ENCODE results near the gene PI4KA.

PI4KA gene

DNA sequence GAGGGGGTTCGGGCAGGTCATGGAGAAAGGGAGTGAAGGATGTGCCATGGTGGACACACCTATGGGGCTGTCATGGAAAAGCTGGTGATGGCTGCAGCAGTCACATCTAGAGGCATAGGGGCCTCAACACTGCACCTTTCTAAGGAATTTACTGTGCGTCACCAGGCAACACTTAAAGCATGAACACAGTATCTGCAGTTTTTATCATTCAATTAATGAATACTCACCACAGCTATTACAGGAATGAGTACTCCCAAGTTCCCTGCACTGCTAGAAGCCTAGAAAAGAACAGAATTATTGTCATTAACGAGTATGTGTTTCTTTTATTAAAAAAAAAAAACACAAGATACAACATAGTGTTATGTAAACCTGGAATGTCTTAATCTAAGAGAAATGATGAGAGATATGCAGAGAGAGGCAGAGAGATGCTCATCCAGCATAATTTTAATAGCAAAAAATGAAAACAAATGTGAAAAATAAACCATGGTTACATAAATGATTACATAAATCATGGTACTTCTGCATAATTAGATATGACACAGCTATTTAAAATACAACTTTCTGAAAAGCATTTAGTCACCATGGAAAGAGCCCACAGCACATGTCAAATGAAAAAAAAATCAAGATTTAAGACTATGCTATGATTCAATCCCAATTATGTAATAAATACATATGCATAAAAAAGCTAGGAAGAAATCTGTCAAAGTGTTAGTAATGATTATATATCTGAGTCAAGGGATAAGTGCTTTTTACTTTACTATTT lies 65.5 kb downstream of the PI4KA start:
- TF ChIP-seq TAF1 (IDR thresholded peaks at IDR 0.05; ENCODE audit: borderline replicate concordance, low read depth, low read length): no peak
- no peak for TF ChIP-seq POLR2AphosphoS5 (IDR thresholded peaks at IDR 0.05; ENCODE audit: low read depth, low read length)
- no peak for TF ChIP-seq POLR2A (IDR thresholded peaks at IDR 0.05; ENCODE audit: low read depth, low read length)
- no peak for DNase-seq (ENCODE audit: insufficient read length)
- no peak for FAIRE-seq

DNA sequence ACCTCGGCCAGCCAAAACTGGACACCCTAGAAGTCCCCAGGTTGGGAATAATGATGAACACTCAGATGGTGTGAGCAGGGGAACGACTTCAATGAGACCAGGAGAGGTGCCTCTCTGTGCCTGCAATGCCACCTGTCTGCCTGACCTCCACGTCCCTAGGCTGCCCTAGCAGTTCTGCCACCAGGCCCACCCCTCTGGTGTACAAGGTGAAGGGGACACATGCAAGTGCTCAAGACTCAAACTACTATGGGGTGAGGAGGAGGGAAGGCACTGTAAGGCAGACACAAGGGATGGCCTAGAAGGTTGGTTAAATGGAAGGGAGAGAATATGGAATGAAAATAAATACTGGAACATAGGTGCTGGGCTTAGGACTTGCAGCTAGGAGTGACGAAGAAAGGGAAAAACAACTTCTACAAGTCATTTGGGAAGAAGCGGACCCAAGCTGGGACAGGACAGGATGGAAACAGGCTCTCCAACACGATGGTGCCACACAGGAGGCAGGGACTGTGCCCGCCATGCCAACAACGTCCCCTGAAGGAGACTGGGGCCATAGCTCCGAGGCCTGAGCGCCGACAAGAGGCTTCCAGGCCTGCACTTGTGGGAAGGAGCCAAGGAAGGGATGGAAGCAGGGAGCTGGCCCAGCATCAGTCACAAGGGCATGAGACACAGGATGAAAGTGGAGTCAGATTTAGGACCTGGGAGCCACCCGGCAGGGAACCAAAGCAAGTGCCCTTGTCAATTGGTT lies 66.2 kb downstream of the PI4KA start:
- no peak for FAIRE-seq
- TF ChIP-seq POLR2A (IDR thresholded peaks at IDR 0.05; ENCODE audit: low read depth, low read length) (no peak), TAF1 (IDR thresholded peaks at IDR 0.05; ENCODE audit: borderline replicate concordance, low read depth, low read length) (no peak), POLR2AphosphoS5 (IDR thresholded peaks at IDR 0.05; ENCODE audit: low read depth, low read length) (no peak)
- no peak for DNase-seq (ENCODE audit: insufficient read length)

DNA sequence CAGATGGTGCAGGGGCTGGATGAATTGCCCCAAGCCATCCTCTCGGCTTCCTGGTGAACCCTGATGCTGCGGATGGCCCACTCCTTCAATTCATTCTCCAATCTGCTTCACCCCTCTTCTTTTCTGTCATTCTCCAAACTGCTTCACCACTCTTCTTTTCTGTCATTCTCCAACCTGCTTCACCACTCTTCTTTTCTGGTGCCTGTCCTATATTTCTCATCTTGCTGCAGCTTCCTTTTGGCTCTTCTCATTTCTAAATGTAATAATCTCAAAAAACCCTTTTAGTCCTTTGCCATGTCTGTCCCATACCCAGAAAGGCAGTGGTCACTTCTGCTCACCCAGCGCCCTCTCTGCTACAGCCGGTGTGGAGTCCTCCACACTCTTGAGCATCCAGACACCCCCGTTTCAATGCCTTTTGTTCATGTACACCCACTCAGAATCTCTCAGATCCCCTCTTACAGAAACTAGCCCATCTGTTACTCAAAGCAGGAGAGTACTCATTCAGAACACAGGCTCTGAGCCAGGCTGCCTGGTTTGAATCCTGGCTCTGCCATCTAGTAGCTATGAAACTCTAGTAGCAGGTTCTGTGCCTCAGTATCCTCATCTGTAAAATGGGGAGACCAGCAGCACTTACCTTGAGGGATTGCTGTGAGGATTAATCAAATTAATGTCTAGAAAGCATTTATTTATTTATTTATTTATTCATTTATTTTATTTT lies 69.8 kb downstream of the PI4KA start:
- DNase-seq (ENCODE audit: insufficient read length): no peak
- no peak for FAIRE-seq
- TF ChIP-seq POLR2AphosphoS5 (IDR thresholded peaks at IDR 0.05; ENCODE audit: low read depth, low read length) (no peak), POLR2A (IDR thresholded peaks at IDR 0.05; ENCODE audit: low read depth, low read length) (no peak), TAF1 (IDR thresholded peaks at IDR 0.05; ENCODE audit: borderline replicate concordance, low read depth, low read length) (no peak)

DNA sequence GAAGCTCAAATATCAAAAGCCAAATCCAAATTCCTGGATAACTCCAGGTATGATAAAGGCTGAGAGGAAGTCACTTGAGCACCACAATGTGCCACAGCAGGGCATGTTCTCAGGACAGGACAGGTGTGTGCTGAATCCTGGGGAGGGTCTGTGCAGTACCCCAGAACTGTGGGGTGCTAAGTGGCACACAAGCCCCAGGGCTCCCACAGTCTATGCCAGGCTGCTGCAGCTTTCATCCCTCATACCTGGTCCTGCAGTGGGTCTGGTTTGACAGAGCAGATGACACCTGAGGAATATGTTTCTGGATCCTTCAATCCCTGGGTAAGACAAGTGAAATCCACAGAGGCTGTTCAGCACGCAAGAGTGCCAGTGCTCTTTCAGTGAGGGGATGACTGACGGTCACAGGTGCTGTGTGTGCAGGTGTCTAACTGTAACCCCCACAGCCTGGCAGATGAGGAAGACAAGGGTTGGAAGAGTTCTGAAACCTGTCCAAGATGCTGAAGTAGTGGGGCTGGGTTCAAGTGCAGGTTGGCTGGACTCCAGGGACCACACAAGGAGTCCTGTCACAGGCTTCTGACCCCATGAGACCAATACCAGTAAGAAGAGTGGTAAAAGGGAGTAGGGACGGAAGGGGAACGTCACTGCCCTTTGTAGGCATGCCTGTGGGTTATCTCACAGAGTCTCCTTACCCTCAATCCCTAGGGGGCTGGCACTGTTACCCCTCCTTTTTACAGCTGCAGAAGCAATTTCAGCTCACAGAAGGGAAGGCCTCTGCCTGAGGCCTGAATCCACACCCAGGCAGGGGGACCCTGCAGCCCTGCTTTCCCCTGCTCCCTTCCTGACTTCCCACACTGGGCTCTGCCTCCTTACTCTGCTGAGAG lies 70.6 kb downstream of the PI4KA start:
- TF ChIP-seq POLR2A (IDR thresholded peaks at IDR 0.05; ENCODE audit: low read depth, low read length): no peak
- FAIRE-seq (no peak), DNase-seq (ENCODE audit: insufficient read length) (no peak)

GRCh38 chr22:20787223-20787622 lies 71.4 kb downstream of the PI4KA start:
- FAIRE-seq (no peak), DNase-seq (ENCODE audit: insufficient read length) (no peak)
- no peak for TF ChIP-seq POLR2AphosphoS5 (IDR thresholded peaks at IDR 0.05; ENCODE audit: low read depth, low read length)
- TF ChIP-seq POLR2A (IDR thresholded peaks at IDR 0.05; ENCODE audit: low read depth, low read length): no peak
- no peak for TF ChIP-seq TAF1 (IDR thresholded peaks at IDR 0.05; ENCODE audit: borderline replicate concordance, low read depth, low read length)

DNA sequence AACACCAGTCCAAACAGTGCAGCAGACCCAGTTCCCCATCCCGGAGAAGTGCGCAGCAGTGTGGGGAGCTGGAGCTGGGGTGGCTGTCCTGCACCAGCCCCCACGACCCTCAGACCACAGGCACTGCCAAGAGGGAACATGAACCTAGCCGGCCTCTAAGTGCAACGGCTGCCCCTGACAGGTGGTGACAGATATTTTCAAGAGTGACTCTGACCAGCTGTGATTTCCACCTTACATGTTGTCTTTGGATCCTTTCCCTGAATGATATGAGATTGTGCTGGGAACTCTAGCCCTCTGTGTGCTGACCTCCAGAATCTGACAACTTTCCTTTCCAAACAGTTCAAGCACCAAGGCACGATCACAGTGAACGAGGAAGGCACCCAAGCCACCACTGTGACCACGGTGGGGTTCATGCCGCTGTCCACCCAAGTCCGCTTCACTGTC lies 72.1 kb downstream of the PI4KA start:
- DNase-seq (ENCODE audit: insufficient read length) (no peak), FAIRE-seq (no peak)
- TF ChIP-seq POLR2A (IDR thresholded peaks at IDR 0.05; ENCODE audit: low read depth, low read length) (no peak), POLR2AphosphoS5 (IDR thresholded peaks at IDR 0.05; ENCODE audit: low read depth, low read length) (no peak), TAF1 (IDR thresholded peaks at IDR 0.05; ENCODE audit: borderline replicate concordance, low read depth, low read length) (no peak)

DNA sequence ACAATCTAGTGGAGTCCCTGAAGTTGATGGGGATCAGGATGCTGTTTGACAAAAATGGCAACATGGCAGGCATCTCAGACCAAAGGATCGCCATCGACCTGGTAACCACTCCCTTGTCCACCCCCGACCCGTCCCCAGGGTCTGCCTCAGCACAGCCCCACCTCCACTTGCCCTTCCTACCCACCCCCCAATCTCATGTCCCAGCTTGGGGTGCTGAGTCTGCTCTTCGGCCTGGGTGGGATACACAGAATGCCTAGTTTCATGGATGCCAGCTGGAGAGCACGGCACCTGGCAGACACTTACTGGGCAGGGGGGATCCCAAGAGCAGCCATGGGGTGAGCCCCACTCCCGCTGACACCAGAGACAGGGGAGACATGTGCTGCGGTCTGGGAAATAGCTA lies 72.6 kb downstream of the PI4KA start:
- no peak for FAIRE-seq
- DNase-seq (ENCODE audit: insufficient read length): no peak
- TF ChIP-seq POLR2A (IDR thresholded peaks at IDR 0.05; ENCODE audit: low read depth, low read length) (no peak), TAF1 (IDR thresholded peaks at IDR 0.05; ENCODE audit: borderline replicate concordance, low read depth, low read length) (no peak), POLR2AphosphoS5 (IDR thresholded peaks at IDR 0.05; ENCODE audit: low read depth, low read length) (no peak)

DNA sequence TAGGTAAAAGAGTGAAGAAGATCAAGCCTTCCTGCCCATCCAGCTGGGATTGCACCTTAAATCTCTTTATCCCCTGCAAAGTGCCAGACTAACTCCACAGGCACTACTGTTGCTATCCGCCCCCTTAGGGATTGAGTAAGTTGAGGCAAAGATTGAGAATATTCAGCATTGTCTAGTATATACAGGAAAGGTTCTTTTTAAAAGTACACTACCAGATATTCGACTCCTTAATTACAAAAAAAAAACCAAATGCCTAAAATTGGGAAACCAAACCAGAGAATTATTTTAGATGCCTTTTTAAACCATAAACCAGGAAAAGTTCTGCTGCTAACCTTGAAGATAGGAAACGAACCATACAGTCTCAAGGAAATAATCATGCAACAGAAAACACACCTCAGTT lies 73.2 kb downstream of the PI4KA start:
- no peak for TF ChIP-seq TAF1 (IDR thresholded peaks at IDR 0.05; ENCODE audit: borderline replicate concordance, low read depth, low read length)
- TF ChIP-seq POLR2A (IDR thresholded peaks at IDR 0.05; ENCODE audit: low read depth, low read length): no peak
- no peak for TF ChIP-seq POLR2AphosphoS5 (IDR thresholded peaks at IDR 0.05; ENCODE audit: low read depth, low read length)
- FAIRE-seq (no peak), DNase-seq (ENCODE audit: insufficient read length) (no peak)

DNA sequence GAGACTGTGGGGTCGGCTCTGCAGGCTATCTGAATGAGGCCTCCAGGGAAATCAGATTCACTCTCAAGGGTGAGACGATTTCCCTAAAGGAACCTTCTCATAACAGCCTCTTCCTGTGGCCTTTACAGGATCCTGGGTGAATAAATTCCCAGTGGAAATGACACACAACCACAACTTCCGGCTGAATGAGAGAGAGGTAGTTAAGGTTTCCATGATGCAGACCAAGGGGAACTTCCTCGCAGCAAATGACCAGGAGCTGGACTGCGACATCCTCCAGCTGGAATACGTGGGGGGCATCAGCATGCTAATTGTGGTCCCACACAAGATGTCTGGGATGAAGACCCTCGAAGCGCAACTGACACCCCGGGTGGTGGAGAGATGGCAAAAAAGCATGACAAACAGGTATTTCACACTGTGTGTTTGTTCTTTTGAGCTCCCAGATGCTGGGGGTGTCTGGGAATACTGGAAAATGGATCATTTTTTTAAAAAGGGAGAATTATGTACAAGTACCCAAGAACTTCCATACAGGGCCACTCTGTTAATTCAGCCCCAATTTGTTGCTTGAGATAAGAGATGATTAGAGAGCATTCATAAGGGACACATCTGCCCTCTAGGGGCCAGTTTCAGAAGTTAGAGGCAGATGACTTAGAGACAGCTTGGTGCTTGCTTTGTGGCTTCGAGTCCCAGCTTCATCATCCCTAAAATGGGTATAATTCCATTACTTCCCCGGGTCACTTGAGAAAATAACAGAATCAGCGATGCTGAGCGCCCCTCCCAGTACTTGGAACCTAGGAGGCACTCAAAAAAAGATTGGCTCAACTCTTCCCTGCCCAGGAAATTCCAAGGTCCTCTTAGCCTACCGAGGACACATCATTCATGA lies 74.5 kb downstream of the PI4KA start:
- DNase-seq (ENCODE audit: insufficient read length) (peak; percentile 47), FAIRE-seq (peak; percentile 83)
- TF ChIP-seq POLR2AphosphoS5 (IDR thresholded peaks at IDR 0.05; ENCODE audit: low read depth, low read length) (no peak), TAF1 (IDR thresholded peaks at IDR 0.05; ENCODE audit: borderline replicate concordance, low read depth, low read length) (no peak), POLR2A (IDR thresholded peaks at IDR 0.05; ENCODE audit: low read depth, low read length) (no peak)

DNA sequence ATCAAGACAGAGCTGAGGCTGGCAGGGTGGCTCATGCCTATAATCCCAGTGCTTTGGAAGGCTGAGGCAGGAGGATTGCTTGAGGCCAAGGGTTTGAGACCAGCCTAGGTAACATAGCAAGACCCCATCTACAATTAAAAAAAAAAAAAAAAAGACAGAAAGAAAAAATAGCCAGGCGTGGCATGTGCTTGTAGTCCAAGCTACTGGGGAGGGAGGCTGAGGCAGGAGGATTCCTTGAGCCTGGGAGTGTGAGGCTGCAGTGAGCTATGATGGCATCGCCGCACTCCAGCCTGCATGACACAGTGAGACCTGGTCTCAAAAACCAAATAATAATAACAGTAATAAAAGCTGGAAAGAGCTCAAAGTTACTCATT lies 75.3 kb downstream of the PI4KA start:
- TF ChIP-seq TAF1 (IDR thresholded peaks at IDR 0.05; ENCODE audit: borderline replicate concordance, low read depth, low read length) (no peak), POLR2AphosphoS5 (IDR thresholded peaks at IDR 0.05; ENCODE audit: low read depth, low read length) (no peak), POLR2A (IDR thresholded peaks at IDR 0.05; ENCODE audit: low read depth, low read length) (no peak)
- DNase-seq (ENCODE audit: insufficient read length) (no peak), FAIRE-seq (no peak)

All from GM12892 (cell line).